HCT116 (cell line): Measurements from ENCODE around the gene FRMD7.

Experiments used
- EZH2 ChIP-seq: fragments of 200-600 bp; sonication (generic); IDR thresholded peaks from 2 replicates; pipeline ENCODE4 v1.6.1; 2017; ENCODE audit warnings: antibody characterized with exemption, mixed run types
- JUND ChIP-seq: IDR thresholded peaks from 2 replicates; pipeline ENCODE4 v1.6.1; 2012
- POLR2A ChIP-seq: IDR thresholded peaks from 2 replicates; pipeline ENCODE4 v1.7.0; 2011; ENCODE audit warnings: borderline replicate concordance; ENCODE audit not compliant: insufficient read depth, insufficient read length; ENCODE audit errors: extremely low read depth
- RAD21 ChIP-seq: IDR thresholded peaks from 2 replicates; pipeline ENCODE4 v1.6.1; 2012; ENCODE audit warnings: low read depth, mild to moderate bottlenecking
- SP1 ChIP-seq: IDR thresholded peaks from 2 replicates; pipeline ENCODE4 v1.6.1; 2012; ENCODE audit warnings: low read depth
- YY1 ChIP-seq: IDR thresholded peaks from 2 replicates; pipeline ENCODE4 v1.6.1; 2011; ENCODE audit warnings: low read length, low read depth, moderate library complexity, mild to moderate bottlenecking; ENCODE audit not compliant: insufficient replicate concordance; ENCODE audit errors: extremely low read depth
- TF ChIP-seq, protein P1 (sequence below), 3 experiments: fragments of 200-600 bp in 1 of 3; sonication (generic) in 1 of 3; IDR thresholded peaks in 2 of 3; conservative IDR thresholded peaks in 1 of 3; 2 replicates each; pipeline ENCODE4 v1.5.1; 2012 to 2017; ENCODE audit warnings: low read depth in 2 of 3, low read length in 2 of 3, antibody characterized with exemption in 1 of 3, borderline replicate concordance in 1 of 3, control low read depth in 1 of 3, mild to moderate bottlenecking in 1 of 3, mixed read lengths in 1 of 3, mixed run types in 1 of 3, moderate library complexity in 1 of 3; ENCODE audit not compliant: insufficient read depth in 1 of 3
- TF ChIP-seq, protein P2 (sequence below): IDR thresholded peaks from 2 replicates; pipeline ENCODE4 v1.6.1; 2012; ENCODE audit warnings: low read depth
- TF ChIP-seq, protein P3 (sequence below): IDR thresholded peaks from 2 replicates; pipeline ENCODE4 v1.6.1; 2011; ENCODE audit warnings: mild to moderate bottlenecking, low read length, moderate library complexity; ENCODE audit not compliant: insufficient replicate concordance; ENCODE audit errors: extremely low read depth

DNA sequence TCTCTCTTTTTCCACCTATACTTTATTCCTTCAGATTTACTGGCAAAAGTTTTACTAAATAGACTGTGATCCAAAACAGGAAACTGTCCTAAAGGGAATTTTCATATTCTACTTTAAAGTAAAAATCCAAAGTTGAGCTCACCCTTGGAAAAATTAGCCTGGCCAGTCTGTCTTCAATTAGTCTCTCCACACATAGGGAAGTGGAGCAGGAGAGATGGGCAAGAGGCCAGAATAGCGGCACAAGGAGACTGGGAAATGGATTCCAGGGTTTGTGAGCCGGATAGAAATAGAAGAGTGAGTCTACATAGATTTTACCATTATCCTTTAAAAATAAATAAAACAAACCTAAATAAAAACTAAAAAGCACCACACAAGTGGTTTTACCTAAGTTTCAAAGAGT is 16.2 kb upstream of the FRMD7 start:
- TF ChIP-seq POLR2A (no peak), RAD21 (no peak), SP1 (no peak), YY1 (no peak), JUND (no peak), EZH2 (no peak)
- TF ChIP-seq, protein P1, sequence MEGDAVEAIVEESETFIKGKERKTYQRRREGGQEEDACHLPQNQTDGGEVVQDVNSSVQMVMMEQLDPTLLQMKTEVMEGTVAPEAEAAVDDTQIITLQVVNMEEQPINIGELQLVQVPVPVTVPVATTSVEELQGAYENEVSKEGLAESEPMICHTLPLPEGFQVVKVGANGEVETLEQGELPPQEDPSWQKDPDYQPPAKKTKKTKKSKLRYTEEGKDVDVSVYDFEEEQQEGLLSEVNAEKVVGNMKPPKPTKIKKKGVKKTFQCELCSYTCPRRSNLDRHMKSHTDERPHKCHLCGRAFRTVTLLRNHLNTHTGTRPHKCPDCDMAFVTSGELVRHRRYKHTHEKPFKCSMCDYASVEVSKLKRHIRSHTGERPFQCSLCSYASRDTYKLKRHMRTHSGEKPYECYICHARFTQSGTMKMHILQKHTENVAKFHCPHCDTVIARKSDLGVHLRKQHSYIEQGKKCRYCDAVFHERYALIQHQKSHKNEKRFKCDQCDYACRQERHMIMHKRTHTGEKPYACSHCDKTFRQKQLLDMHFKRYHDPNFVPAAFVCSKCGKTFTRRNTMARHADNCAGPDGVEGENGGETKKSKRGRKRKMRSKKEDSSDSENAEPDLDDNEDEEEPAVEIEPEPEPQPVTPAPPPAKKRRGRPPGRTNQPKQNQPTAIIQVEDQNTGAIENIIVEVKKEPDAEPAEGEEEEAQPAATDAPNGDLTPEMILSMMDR (IDR thresholded peaks at IDR 0.05 in 2 of 3, conservative IDR thresholded peaks at IDR 0.05 in 1 of 3; ENCODE audit: borderline replicate concordance in 1 of 3, insufficient read depth in 1 of 3, low read depth in 2 of 3, low read length in 2 of 3): no peak
- TF ChIP-seq, protein P2, sequence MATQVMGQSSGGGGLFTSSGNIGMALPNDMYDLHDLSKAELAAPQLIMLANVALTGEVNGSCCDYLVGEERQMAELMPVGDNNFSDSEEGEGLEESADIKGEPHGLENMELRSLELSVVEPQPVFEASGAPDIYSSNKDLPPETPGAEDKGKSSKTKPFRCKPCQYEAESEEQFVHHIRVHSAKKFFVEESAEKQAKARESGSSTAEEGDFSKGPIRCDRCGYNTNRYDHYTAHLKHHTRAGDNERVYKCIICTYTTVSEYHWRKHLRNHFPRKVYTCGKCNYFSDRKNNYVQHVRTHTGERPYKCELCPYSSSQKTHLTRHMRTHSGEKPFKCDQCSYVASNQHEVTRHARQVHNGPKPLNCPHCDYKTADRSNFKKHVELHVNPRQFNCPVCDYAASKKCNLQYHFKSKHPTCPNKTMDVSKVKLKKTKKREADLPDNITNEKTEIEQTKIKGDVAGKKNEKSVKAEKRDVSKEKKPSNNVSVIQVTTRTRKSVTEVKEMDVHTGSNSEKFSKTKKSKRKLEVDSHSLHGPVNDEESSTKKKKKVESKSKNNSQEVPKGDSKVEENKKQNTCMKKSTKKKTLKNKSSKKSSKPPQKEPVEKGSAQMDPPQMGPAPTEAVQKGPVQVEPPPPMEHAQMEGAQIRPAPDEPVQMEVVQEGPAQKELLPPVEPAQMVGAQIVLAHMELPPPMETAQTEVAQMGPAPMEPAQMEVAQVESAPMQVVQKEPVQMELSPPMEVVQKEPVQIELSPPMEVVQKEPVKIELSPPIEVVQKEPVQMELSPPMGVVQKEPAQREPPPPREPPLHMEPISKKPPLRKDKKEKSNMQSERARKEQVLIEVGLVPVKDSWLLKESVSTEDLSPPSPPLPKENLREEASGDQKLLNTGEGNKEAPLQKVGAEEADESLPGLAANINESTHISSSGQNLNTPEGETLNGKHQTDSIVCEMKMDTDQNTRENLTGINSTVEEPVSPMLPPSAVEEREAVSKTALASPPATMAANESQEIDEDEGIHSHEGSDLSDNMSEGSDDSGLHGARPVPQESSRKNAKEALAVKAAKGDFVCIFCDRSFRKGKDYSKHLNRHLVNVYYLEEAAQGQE: no peak
- TF ChIP-seq, protein P3, sequence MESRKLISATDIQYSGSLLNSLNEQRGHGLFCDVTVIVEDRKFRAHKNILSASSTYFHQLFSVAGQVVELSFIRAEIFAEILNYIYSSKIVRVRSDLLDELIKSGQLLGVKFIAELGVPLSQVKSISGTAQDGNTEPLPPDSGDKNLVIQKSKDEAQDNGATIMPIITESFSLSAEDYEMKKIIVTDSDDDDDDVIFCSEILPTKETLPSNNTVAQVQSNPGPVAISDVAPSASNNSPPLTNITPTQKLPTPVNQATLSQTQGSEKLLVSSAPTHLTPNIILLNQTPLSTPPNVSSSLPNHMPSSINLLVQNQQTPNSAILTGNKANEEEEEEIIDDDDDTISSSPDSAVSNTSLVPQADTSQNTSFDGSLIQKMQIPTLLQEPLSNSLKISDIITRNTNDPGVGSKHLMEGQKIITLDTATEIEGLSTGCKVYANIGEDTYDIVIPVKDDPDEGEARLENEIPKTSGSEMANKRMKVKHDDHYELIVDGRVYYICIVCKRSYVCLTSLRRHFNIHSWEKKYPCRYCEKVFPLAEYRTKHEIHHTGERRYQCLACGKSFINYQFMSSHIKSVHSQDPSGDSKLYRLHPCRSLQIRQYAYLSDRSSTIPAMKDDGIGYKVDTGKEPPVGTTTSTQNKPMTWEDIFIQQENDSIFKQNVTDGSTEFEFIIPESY: no peak
